HG03103 (cell line): ENCODE results near the gene CEACAM3.

Source experiments
- ATAC-seq: cut with Tn5 transposase; IDR thresholded peaks from one replicate; pipeline ENCODE4 v1.9.1; 2021; ENCODE audit warnings: low read depth; ENCODE audit not compliant: unreplicated experiment

Gene CEACAM3

DNA sequence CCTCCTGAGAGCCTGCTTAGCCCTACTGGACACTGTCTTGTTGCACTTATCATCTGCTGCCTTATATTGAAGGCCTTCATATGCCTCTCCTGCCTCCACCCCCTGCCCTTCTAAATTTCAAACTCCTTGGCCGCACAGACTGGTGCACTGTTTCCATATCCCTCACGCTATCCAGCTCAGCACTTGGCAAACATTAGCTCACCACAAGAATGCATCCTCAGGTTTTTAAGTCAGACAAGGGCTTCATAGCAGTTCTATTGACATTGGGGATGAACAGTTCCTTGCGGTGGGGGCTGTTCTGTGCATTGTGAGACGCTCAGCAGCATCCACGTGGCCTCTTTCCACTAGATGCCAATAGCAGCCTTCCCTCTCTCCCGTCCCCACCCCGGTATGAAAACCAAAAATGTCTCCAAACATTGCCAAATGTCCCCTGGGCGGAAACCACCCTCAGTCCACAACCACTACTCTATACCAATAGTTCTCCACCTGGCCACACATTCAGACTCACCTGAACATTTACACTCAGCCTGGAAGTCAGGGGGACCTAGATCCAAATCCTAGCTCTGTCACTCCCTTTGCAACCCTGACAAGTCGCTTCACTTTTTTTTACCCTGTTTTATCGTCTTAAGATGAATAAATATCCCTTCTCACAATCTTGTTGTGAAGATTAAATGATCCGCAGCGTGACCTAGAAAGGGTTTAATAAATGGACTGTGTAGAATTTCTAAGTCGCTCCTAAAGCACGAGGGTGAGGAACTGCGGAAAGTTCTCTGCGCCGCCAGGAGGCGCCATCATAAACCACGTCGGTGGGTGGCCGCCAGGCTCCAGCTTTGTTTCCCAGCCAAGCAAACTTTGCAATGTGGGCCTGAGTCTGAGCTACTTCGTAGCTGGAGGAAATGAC lies 3.6 kb upstream of the CEACAM3 start:
- no peak for ATAC-seq

DNA sequence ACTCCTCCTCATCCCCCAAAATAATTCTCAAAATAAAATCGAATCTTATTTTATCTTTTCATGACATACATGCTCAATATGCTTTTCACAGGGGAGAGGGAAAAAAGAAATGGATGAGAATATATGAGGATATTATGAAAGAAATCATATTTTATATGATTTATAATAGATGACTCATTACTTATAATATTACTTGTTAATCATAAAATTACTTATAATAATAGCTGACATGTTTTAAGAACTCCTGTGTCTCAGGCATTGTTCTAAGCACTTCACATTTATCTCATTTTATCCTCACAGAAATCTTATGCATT lies 3.0 kb upstream of the CEACAM3 start:
- no peak for ATAC-seq

DNA sequence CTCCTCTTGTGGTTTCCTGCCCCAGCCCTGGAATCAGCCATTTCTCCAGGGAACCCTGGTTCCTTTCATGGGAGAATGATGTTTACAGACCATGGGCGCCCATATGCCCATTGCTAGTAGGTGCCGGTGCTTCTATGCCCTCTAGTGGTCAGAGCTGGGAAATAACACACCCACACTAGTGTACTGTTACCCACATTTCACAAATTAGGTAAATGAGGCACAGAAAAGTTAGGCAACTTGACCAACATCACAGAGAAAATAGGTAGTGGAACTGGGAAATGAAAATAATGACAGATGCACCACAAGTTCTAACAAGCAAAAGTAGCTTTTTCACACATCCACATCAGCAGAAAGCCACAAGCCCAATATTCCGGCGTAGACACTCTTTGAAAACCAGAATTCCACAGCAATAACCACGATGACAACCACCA lies 1.3 kb upstream of the CEACAM3 start:
- no peak for ATAC-seq

DNA sequence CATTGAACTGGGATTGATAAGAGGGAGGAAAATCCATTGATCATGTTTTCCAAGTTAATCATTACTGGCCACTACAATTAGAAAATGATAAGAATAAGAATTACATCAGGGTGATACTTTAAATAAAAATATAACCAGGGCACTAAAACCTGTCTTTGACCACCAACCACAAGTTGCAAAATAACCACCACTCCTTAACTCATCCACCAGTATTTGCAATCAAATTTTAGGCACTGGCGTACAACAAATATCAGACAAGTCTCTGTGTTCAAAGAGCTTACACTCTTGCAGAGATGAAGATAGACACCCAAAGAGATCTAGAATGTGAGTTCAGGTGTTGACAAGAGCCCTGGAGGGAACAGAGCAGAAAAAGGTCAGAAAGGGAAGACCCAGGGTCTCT lies 514 bp downstream of the CEACAM3 start:
- no peak for ATAC-seq

DNA sequence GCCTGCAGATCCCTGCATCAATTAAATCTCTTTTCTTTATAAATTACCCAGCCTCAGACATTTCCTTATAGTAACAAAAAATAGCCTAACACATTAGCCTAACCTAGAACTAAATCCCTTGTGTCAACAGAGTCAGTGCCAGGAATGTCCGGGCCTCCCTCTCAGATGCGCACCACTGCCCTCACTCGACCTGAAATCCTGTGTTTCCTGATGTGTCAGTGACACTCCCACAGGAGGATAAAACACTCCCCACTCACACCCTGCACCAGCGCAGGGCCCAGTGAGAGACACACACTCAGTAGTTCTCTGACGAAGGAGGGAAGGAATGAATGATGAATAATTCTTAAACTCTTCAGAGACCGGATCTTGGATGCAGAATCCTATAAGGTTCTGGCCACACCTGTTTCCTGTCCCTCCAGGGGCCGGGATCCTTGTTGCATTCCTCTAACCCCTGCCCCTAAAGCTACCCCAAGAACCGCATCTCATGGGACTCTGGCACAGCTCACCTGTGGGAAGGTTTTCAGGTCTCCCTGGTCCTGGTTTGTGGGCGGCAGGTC lies 3.1 kb downstream of the CEACAM3 start:
- no peak for ATAC-seq

DNA sequence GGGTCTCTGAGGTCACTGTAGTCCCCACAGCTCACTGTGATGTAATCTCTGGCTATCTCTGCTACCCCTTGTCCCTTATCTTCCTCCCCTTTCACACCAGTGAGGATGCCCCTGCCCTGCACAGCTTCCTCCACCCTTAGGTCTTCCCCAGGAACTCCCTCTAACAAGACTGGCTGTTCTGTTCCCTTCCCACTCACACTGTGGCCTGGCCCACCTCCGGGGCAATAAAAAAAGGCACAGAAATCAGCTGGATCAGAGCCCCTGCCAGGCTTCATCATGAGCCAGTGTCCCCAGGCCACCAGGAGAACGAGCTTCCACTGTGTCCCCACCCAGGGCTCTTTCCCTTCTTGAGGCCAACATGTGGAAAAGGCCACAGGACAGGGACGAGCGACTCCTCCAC lies 4.6 kb downstream of the CEACAM3 start:
- no peak for ATAC-seq

DNA sequence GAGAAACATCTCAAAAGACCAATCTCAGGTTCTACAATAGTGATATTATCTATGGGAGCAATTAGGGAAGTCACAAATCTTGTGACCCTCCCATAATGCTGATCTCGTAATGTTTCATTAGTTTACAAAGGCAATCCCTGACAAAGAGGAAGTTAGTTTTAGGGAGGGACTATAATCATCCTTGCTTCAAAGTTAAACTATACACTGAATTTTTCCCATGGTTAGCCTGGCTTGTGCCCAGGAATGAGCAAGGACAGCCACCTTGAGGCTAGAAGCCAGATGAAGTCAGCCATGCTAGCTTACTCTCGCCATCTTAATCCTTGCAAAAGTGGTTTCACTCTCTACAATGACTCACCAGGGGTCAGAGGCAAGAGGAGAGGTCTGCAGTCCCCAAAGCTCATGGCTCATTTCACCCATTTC lies 5.4 kb downstream of the CEACAM3 start:
- no peak for ATAC-seq

DNA sequence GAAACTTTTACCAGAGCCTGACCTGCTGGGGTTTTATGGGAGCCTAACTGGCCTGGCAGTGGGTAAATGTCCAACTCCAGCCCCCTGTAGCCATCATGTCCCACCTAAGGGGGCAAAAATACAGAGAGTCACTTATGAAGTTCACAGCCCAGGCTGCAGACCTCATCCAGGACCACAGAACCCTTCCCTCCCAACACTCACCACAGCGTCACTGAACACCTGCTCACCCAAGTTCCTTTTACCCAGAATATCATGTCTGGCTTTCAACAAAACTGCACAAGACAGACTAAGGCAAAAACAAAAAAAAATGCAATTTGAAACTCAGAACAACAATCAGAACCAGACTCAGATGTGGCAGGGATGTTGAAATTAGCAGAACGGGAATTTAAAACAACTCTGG lies 6.4 kb downstream of the CEACAM3 start:
- ATAC-seq: no peak

DNA sequence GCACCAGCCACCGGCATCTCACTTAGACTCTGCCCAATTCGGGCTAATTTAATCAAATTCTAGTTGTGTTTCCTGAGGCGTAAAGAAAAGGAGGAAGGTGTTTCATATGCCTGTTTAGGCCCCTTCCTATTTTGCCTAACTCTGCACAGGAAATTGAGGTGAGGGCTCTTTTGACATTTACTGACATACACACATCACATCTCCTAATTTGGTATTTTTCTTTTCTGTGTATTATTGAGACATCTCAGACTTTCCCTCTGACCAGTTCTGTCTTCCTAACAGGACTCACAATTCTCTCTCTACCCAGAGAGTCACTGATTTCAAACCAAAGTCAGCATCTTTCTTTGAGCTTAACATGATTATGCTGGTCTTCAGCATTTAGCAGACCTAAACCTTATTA lies 7.9 kb downstream of the CEACAM3 start:
- ATAC-seq: no peak

DNA sequence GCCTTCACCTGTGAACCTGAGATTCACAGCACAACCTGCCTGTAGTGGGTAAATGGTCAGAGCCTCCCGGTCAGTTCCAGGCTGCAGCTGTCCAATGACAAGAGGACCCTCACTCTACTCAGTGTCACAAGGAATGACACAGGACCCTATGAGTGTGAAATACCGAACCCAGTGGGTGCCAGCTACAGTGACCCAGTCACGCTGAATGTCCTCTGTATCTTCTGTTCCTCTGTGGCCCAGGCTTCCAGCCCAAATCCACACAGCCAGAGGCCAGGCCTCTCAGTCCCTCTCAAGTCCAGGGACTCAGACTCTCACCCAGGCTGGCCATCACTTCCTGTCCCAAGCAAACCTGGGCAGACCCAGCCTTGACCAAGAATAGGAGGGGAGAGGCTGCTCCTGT lies 10.8 kb downstream of the CEACAM3 start:
- no peak for ATAC-seq

DNA sequence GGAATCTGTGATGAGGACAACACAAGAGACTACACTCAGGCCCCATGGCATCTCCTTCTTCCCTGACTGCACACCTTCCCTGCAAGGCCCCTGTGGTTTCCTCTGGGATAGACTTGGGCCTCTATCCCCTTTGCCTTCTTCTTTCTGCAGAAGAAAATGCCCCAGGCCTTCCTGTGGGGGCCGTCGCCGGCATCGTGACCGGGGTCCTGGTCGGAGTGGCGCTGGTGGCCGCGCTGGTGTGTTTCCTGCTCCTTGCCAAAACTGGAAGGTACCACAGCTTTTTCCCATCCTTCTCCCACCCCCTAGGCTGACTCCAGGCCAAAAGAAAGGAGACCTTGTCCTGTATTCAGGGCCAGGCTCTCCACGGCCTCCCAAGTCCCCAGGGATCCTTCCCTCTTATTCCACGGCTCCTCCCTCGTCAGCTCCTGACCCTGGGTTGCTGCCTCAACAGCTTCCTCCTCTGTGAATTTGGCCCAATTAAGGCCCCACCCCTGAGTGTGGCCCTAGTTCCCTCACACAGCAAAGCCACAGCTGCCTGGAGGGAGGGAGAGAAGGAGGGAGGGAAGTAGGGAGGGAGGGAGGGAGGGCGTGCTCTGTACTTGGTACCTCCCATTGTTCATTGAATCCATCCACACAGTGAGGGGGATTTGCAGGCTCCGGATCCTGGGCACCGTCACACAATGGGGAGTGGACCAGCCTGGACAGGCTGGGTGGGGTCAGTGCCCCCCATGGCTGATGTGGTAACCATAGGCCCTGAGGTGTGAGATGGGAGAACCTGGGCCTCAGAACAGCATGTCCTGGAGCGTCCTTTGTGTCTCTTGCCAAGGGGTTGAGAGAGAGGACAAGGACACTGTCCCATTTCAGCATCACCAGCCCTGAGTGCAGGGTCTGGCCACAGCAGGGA lies 12.5 kb downstream of the CEACAM3 start:
- ATAC-seq: no peak

DNA sequence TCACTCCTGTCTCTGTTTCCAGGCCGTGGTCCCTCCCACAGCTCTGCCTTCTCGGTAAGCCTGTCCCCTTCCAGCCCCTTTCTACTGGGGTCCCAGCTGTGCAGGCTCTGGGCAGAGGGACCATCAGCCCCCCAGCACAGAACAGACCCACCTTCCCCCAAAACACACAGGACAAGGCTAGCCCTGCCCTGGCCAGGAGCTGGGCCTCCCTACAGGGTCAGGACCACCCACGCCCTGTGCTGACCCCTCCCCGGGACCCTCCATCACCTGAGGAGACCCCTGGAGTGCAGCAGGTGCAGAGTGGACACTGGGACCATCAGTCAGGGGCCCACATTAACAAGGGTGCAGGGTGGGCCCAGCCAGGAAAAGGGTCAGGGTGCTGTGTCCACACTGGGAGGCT lies 13.9 kb downstream of the CEACAM3 start:
- no peak for ATAC-seq

DNA sequence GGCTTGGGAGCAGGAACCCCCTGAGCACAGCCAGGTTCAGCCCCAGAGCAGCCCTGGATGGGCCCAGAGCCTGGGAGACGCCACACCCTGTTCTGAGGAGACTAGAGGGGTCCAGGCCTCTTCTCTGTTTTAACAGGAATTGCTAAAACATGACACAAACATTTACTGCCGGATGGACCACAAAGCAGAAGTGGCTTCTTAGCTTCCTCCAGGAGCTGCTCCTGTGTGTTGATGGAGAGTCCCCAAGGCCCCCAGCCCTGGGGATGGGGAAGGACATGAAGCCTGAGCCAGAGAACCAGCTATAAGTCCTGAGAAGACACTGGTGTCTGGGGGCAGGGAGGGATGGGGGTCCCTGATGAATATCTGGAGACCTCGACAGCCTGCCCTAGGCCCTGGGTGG lies 14.6 kb downstream of the CEACAM3 start:
- ATAC-seq: no peak

DNA sequence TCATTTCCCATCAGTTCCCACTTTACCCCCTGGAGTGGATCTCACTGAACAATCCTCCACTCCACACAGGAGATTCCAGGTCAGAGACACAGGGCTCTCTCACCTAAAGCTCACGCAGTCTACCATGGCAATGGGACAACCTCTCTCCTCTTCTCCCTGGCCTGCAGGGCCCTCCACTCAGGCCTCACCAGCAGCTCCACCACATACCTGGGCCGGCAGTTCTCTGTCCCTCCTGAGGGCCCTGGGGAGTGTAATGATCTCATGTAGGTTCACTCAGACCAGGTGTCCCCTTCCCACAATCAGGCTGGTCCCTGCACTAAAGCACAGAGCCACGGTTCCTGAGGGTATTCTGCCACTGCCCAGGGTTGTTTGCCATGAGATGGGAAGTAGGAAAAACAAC lies 15.6 kb downstream of the CEACAM3 start:
- ATAC-seq: no peak

DNA sequence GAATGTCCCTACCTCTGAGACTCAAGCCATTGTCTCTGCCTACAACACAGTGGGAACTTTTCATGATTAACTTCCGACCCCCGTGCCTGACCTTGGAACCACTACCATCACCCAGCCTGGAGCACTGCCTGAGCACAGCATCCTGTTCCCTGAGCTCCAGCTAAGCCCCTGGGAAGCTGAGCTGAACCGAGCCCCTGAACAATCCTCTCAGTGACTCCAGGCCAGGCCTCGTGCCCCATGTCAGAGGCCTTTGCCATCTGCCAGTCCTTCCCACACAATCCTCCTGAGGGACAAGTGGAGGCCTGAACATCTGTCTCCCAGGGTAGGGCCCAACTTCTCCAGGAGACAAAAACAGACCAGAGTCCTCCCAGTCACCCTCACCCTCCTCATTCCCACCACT lies 17.5 kb downstream of the CEACAM3 start:
- no peak for ATAC-seq

DNA sequence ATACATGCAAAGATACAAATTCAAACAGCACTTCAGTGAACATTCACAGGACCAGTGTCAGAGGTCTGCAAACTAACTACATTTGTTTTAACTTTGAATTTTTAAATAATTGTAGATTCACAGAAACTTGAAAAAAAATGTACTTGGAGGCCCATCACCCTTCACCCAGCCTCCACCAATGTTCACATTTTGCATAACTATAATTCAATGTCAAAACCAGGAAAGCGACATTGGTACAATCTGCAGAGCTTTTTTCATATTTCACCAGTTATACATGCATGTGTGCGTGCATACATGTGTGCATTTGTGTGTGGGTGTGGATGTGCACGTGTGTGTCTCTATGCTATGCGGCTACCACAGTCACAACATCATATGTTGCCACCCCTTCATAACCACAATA lies 18.9 kb downstream of the CEACAM3 start:
- ATAC-seq: no peak

DNA sequence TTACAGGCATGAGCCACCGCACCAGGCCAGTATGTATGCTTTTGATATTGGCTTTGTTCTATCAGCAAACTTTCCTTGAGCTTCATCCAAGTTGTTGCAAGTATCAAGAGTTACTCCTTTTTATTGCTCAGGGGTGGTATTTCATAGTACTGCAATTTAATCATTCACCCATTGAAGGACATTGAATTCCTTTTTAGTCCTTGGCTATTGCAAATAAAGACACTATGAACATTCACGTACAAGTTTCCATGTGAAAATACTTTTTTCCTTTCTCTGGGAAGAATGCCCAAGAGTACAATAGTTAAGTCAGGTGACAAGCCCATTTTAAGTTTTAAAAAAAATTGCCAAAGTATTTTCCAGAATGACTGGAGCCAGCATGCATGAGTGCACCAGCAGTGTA lies 20.4 kb downstream of the CEACAM3 start:
- ATAC-seq: no peak

DNA sequence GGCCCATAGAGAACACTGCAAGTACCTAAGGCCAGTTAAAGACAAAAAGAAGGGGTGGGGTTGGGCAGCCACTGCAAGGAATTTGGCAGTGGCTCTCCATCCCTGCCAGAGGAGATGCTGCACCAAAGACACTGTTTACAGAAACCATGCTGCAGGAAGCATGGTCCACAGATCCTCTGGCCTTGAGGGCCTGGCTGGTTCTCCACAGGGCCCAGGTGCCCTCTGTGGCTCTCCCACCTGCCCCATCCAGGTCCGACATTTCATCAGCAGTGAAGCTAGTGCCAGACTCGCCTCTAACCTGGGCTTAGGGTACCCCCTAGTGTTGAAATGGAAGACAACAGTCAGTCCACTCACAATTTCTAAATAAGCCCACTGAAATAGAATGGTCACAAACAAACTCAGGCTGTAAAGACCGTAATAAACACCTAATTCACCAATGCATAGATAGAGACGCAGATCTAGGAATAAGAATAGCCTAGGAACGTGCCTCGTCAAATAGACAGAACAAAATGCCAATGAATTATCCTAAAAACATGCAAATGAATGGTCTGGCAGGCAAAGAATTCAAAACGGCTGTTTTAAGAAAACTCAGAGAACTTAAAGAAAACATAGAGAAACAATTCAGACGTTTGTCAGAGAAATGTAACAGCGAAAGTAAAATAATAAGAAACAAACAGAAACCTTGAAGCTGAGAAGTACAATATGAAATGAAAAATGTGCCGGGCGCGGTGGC lies 24.8 kb downstream of the CEACAM3 start:
- ATAC-seq: no peak

DNA sequence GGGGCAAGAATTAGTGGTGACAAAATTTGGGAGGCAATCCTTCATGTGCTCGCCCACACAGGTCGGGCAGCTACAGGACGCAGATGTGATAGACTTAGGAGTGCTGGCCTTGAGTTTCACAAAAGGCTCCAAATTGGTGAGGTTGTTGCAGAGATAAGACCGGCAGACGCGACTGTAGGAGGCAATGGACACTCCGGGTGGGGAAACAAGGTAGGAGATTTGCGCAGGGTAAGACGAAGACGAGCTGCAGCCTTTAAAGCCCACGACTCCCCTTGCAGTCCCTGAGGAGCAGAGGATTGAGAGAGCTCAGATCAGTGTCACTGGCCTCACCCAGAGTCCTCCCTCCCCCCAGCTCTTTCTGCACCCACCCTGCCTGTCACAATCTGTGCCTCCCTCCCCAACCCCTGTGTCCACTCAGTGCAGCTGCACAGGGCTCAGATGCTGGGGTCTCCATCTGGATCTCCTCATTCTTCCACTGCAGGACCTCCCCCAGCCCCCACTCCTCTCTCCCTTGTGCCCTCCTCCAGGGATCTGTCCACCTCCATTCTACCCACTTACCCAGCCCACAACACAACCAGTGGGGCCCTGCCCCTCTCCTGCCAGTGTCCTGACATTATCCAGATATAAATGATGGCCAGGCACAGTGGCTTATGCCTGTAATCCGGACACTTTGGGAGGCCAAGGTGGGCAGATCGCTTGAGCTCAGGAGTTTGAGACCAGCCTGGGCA lies 41.8 kb downstream of the CEACAM3 start:
- ATAC-seq: no peak

DNA sequence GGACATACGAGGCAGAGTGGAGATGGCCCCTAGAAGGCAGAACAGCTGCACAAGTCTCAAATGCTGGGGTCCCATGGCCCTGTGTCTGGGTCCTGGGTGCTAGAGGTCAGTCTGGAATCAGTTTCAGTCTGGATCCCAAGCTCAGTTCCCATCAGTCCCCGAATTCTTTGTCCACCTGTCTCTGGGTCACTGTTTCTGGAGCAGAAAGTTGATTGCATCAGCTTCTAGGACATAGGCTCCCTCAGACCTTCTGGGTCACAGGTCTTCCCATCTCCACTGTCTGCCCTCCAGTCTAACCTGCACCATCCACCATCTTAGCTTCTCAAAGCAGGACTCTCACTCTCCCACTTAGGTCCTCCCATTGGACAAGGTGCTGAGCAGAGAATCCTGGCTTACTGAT lies 42.8 kb downstream of the CEACAM3 start:
- ATAC-seq: no peak
